IPS-15b (cell line): Measurements from ENCODE around the gene IGIP.
"Not testable (repeated sequence)": the region's sequence is repeated elsewhere in the genome, so short reads cannot be mapped to it uniquely, and the experiment has no call there.

Experiments
- H3K27me3 ChIP-seq: one replicate; pipeline ENCODE4 v1.6.1; 2013; ENCODE audit warnings: low read length; ENCODE audit not compliant: control insufficient read depth, insufficient read depth
- H3K36me3 ChIP-seq: one replicate; pipeline ENCODE4 v1.6.1; 2013; ENCODE audit warnings: low read length; ENCODE audit not compliant: control insufficient read depth, insufficient read depth
- H3K4me1 ChIP-seq: one replicate; pipeline ENCODE4 v1.6.1; 2013; ENCODE audit warnings: mild to moderate bottlenecking, low read length; ENCODE audit not compliant: control insufficient read depth, insufficient read depth
- H3K4me3 ChIP-seq: one replicate; pipeline ENCODE4 v1.5.1; 2013; ENCODE audit warnings: low read depth, low read length
- H3K9ac ChIP-seq: one replicate; pipeline ENCODE4 v1.6.1; 2013; ENCODE audit warnings: low read depth, mild to moderate bottlenecking, low read length
- H3K9me3 ChIP-seq: one replicate; pipeline ENCODE4 v1.6.1; 2013; ENCODE audit warnings: mild to moderate bottlenecking, low read length; ENCODE audit not compliant: control insufficient read depth, insufficient read depth

The IGIP gene

GRCh38 chr5:140146523-140146842 is 20.7 kb downstream of the IGIP start:
- no peak overlapping the region for H3K9ac ChIP-seq
- no peaks in the 10 kb centered on the region for H3K9me3 ChIP-seq
- H3K36me3 ChIP-seq = no peaks in the 10 kb centered on the region
- peak overlapping the region; percentile 70 for H3K4me3 ChIP-seq
- peaks cover 60% of the 10 kb centered on the region for H3K27me3 ChIP-seq
- no peaks in the 10 kb centered on the region for H3K4me1 ChIP-seq

GRCh38 chr5:140147460-140147859 is 21.7 kb downstream of the IGIP start:
- Histone ChIP-seq H3K9me3 (no peaks in the 10 kb centered on the region), H3K4me1 (peaks cover 4% of the 10 kb centered on the region), H3K4me3 (no peak overlapping the region), H3K9ac (no peak overlapping the region), H3K27me3 (peaks cover 67% of the 10 kb centered on the region), H3K36me3 (no peaks in the 10 kb centered on the region)

- Histone ChIP-seq H3K4me1 (peaks cover 8% of the 10 kb centered on the region), H3K27me3 (peaks cover 68% of the 10 kb centered on the region), H3K36me3 (no peaks in the 10 kb centered on the region), H3K9me3 (no peaks in the 10 kb centered on the region), H3K4me3 (no peak overlapping the region), H3K9ac (no peak overlapping the region)
These were observed 22.8 kb downstream of the IGIP start for GRCh38 chr5:140148508-140148907.

GRCh38 chr5:140150201-140150600 is 24.5 kb downstream of the IGIP start:
- Histone ChIP-seq H3K4me3 (no peak overlapping the region), H3K27me3 (peaks cover 69% of the 10 kb centered on the region), H3K9ac (no peak overlapping the region), H3K4me1 (peaks cover 11% of the 10 kb centered on the region), H3K36me3 (no peaks in the 10 kb centered on the region), H3K9me3 (no peaks in the 10 kb centered on the region)

GRCh38 chr5:140151144-140152021 is 25.6 kb downstream of the IGIP start:
- H3K27me3 ChIP-seq = peaks cover 58% of the 10 kb centered on the region
- H3K4me1 ChIP-seq = peaks cover 11% of the 10 kb centered on the region
- no peak overlapping the region for H3K4me3 ChIP-seq
- no peaks in the 10 kb centered on the region for H3K36me3 ChIP-seq
- no peaks in the 10 kb centered on the region for H3K9me3 ChIP-seq
- H3K9ac ChIP-seq = no peak overlapping the region

- Histone ChIP-seq H3K27me3 (peaks cover 49% of the 10 kb centered on the region), H3K9ac (no peak overlapping the region), H3K36me3 (no peaks in the 10 kb centered on the region), H3K9me3 (no peaks in the 10 kb centered on the region), H3K4me3 (peak overlapping the region; percentile 13), H3K4me1 (peaks cover 14% of the 10 kb centered on the region)
These were observed 26.6 kb downstream of the IGIP start for GRCh38 chr5:140152022-140152999.

- Histone ChIP-seq H3K4me1 (peaks cover 14% of the 10 kb centered on the region), H3K36me3 (no peaks in the 10 kb centered on the region), H3K27me3 (peaks cover 40% of the 10 kb centered on the region), H3K9ac (no peak overlapping the region), H3K9me3 (no peaks in the 10 kb centered on the region), H3K4me3 (no peak overlapping the region)
These were observed 27.5 kb downstream of the IGIP start for GRCh38 chr5:140153255-140153654.

GRCh38 chr5:140153905-140154304 is 28.2 kb downstream of the IGIP start:
- H3K27me3 ChIP-seq = peaks cover 37% of the 10 kb centered on the region
- no peak overlapping the region for H3K4me3 ChIP-seq
- H3K36me3 ChIP-seq = no peaks in the 10 kb centered on the region
- H3K4me1 ChIP-seq = peaks cover 14% of the 10 kb centered on the region
- H3K9me3 ChIP-seq = no peaks in the 10 kb centered on the region
- H3K9ac ChIP-seq = peak overlapping the region; percentile 24

GRCh38 chr5:140154710-140155381 is 29.1 kb downstream of the IGIP start:
- not testable (repeated sequence) for H3K9me3 ChIP-seq, H3K9ac ChIP-seq, H3K36me3 ChIP-seq, H3K4me3 ChIP-seq
- Histone ChIP-seq H3K4me1 (peaks cover 14% of the 10 kb centered on the region), H3K27me3 (peaks cover 33% of the 10 kb centered on the region)

GRCh38 chr5:140157032-140157781 is 31.5 kb downstream of the IGIP start:
- no peaks in the 10 kb centered on the region for H3K9me3 ChIP-seq
- H3K27me3 ChIP-seq = peaks cover 15% of the 10 kb centered on the region
- H3K4me1 ChIP-seq = peaks cover 10% of the 10 kb centered on the region
- no peaks in the 10 kb centered on the region for H3K36me3 ChIP-seq
- H3K9ac ChIP-seq = no peak overlapping the region
- peak overlapping the region; percentile 56 for H3K4me3 ChIP-seq
